Activated CD4-positive, CD25-positive, alpha-beta regulatory T cell treated with anti-CD3 and anti-CD28 coated beads, Interleukin-2, amount 50 U/mL, for 24 hours (primary cell): ENCODE measurements around the gene RABL6.
A peak's percentile ranks its signal among the peaks of the same experiment; 100 is the strongest.
"Not testable (repeated sequence)": the region's sequence is repeated elsewhere in the genome, so short reads cannot be mapped to it uniquely, and the experiment has no call there.

Experiments
- ATAC-seq, 2 donors: fragments of 150-1000 bp; cut with Tn5 transposase; one replicate each; pipeline ENCODE4 v1.10.0; 2021; ENCODE audit warnings: mild to moderate bottlenecking in 1 of 2, moderate library complexity in 1 of 2

Gene RABL6

GRCh38 chr9:136795000-136795348, 12.8 kb upstream of the RABL6 start:
- ATAC-seq = no peak

GRCh38 chr9:136796238-136796774, 11.4 kb upstream of the RABL6 start, which contains the start of gene CCDC183:
CCDC183 (plus strand) TSS chr9:136796338; CDS start chr9:136796398, 60 bp downstream.
- ATAC-seq = no peak

- ATAC-seq = not testable (repeated sequence)
Measured at GRCh38 chr9:136796775-136797347, 10.9 kb upstream of the RABL6 start.

- no peak for ATAC-seq
Measured at GRCh38 chr9:136798708-136799078, 9.1 kb upstream of the RABL6 start.

- no peak for ATAC-seq
Measured at GRCh38 chr9:136799079-136799853, 8.5 kb upstream of the RABL6 start.

GRCh38 chr9:136799854-136800657, 7.7 kb upstream of the RABL6 start:
- peak; percentile 70 to 72 for ATAC-seq

- ATAC-seq = no peak
Measured at GRCh38 chr9:136802321-136802720, 5.4 kb upstream of the RABL6 start.

- not testable (repeated sequence) for ATAC-seq
Measured at GRCh38 chr9:136803009-136803550, 4.7 kb upstream of the RABL6 start.

- ATAC-seq = no peak
Measured at GRCh38 chr9:136803551-136804508, 3.9 kb upstream of the RABL6 start.

GRCh38 chr9:136804509-136805206, 3.1 kb upstream of the RABL6 start:
- ATAC-seq = no peak

GRCh38 chr9:136805207-136805740, 2.5 kb upstream of the RABL6 start:
- no peak for ATAC-seq

GRCh38 chr9:136806067-136806466, 1.7 kb upstream of the RABL6 start:
- no peak for ATAC-seq

GRCh38 chr9:136806631-136807201, 1.0 kb upstream of the RABL6 start:
- ATAC-seq = no peak

GRCh38 chr9:136808075-136808805, 492 bp downstream of the RABL6 start:
- peak; percentile 39 to 43 for ATAC-seq

GRCh38 chr9:136808806-136809158, 1.0 kb downstream of the RABL6 start:
- no peak for ATAC-seq

GRCh38 chr9:136814725-136815421, 7.1 kb downstream of the RABL6 start:
- no peak for ATAC-seq

- ATAC-seq = no peak
Measured at GRCh38 chr9:136815422-136815782, 7.7 kb downstream of the RABL6 start.

GRCh38 chr9:136820971-136821825, 13.4 kb downstream of the RABL6 start:
- no peak for ATAC-seq
